Measurements from ENCODE around the gene TUBB4B.
A peak's percentile ranks its signal among the peaks of the same experiment; 100 is the strongest.

TUBB4B gene

DNA sequence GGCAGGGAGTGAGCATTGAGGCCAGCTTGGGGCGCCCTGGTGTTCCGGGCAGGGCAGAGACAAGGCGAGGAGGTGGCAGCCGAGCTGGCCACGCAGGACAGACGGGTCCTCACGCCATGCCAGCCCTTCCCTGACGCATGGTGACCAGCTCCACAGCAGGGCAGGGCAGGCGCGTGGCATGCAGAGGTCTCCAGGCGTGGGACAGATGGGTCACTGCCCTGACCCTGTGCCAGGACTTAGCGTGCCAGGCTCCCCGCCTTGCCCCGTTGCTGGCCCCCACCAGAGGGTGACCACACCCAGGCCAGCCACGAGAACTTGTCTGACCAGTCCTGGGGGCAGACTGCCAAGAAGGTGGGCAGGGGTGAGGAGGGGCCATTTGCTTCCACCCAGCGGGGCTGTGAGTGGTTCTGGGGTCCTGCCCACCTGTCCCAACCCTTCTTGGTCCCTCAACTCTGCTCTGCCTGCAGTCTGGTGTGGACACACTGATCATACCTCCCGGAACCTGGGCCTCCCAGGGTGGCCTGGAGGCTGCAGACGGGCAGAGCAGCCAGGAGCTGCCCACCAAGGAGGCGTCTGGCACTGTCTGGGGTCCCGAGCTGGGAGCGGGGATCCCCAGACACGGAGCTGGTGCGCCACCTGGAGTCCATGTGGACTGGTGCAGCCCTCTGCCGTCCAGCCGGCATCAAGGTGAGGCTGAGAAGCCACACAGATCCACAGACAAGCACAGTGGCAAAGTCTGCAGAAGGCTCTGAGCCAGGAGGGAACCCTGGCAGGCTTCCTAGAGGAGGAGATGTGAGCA, 13.8 kb upstream of the TUBB4B start, which contains the start of gene RNF224:
RNF224 (plus strand) TSS at position 449 of the 799 bp plus-strand sequence. CDS start 834 bp downstream, outside the sequence.
- H3K4me3 ChIP-seq (ENCODE audit: low read depth, low read length): no peak within 1 kb of the TSS
- H3K4me1 ChIP-seq (ENCODE audit: control insufficient read depth, insufficient read depth, low read length, unreplicated experiment): peaks cover 29% of the 10 kb centered on the region
- no peaks in the 10 kb centered on the region for H3K79me2 ChIP-seq (ENCODE audit: control insufficient read depth, insufficient read depth, low read length, unreplicated experiment)
- no peak within 1 kb of the TSS for H3K27ac ChIP-seq (ENCODE audit: low read depth, low read length)
- no peaks in the 10 kb centered on the region for H3K36me3 ChIP-seq (ENCODE audit: insufficient read depth, low read length)
- no peaks in the 10 kb centered on the region for H3K27me3 ChIP-seq (ENCODE audit: insufficient read depth, low read length)
- peak within 1 kb of the TSS; percentile 7 for H2AFZ ChIP-seq (ENCODE audit: low read length, unreplicated experiment)

DNA sequence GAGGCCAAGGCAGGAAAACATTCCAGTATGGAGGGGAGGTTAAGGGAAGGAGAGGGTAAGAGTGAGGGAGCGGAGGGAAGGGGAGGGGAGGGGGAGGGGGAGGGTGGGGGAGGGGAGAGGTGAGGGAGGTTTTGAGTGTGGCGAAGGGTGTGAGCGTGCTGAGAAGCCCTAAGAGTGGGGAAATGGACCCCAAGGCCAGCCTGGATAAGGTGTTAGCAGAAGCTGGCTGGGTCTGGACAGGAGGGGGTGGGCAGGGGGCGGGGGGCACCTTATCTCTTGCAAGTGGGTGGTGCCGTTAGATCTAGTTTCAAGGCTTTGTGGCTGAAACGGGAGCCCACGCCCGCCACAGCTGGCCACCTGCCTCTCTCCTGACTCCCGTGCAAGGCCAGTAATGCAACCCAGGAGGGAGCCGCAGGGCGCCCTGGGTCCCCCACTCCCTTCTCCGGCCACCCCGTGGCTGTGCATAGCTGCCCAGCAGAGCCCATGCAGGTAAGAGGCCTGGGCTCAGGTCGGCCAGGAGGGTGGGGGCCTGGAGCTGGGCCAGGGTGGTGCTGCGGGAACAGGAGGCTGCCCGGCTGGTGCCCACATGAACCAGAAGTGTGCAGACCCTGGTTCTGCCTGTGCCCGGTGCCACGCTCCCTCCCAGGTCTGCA, 13.1 kb upstream of the TUBB4B start:
- H3K4me1 ChIP-seq (ENCODE audit: control insufficient read depth, insufficient read depth, low read length, unreplicated experiment): peaks cover 21% of the 10 kb centered on the region
- no peaks in the 10 kb centered on the region for H3K36me3 ChIP-seq (ENCODE audit: insufficient read depth, low read length)
- H3K27ac ChIP-seq (ENCODE audit: low read depth, low read length): no peak overlapping the region
- H3K4me3 ChIP-seq (ENCODE audit: low read depth, low read length): no peak overlapping the region
- no peaks in the 10 kb centered on the region for H3K27me3 ChIP-seq (ENCODE audit: insufficient read depth, low read length)
- H3K79me2 ChIP-seq (ENCODE audit: control insufficient read depth, insufficient read depth, low read length, unreplicated experiment): no peaks in the 10 kb centered on the region
- H2AFZ ChIP-seq (ENCODE audit: low read length, unreplicated experiment): no peak overlapping the region

GRCh38 chr9:137228506-137228967, 12.6 kb upstream of the TUBB4B start:
- H3K27me3 ChIP-seq (ENCODE audit: insufficient read depth, low read length): no peaks in the 10 kb centered on the region
- H3K27ac ChIP-seq (ENCODE audit: low read depth, low read length): no peak overlapping the region
- no peak overlapping the region for H3K4me3 ChIP-seq (ENCODE audit: low read depth, low read length)

DNA sequence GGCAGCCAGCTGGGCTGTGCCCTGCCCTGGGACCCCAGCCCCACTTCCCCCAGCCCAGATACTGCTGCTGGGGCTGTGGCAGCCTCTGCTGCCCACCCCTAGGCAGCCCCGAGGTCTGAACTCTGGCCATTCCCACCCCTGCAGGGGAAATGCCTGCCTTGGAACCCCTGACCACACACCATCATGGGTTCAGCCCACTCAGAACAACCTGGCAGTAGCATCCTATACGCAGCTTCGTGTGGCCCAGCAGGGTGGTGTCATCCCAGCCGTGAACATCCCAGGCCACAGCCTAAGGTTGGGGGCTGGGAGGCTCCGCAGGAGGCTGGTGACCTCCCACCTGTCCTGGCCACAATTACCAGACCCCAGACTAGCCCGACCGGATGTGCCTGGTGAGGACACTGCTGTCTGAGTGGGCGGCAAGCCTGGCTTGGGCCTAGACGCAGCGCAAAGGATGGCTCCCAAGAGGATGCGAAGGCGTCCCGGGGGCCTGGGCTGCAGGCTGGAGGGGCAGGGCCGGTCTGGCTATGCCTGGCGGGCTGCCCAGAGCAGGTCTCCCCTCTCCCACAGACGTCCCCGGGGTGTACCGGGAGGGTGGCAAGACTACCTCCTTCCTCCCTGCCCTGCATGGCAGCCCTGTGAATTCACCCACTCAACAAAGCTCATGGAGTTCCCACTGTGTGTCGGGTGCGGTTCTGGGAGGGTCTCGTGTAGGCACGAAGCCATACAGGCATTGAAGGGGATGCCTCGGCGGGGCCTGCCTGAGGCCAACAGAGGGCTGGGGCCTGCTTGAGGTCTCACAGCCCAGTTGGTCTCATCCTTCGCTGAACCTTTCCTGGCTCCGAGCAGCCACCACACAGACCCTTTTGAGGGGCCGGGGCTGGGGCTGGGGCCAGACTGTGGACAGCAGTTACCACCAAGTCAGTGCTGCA, 11.9 kb upstream of the TUBB4B start:
- no peak overlapping the region for H3K27ac ChIP-seq (ENCODE audit: low read depth, low read length)
- peaks cover 18% of the 10 kb centered on the region for H3K4me1 ChIP-seq (ENCODE audit: control insufficient read depth, insufficient read depth, low read length, unreplicated experiment)
- H2AFZ ChIP-seq (ENCODE audit: low read length, unreplicated experiment): no peak overlapping the region
- no peaks in the 10 kb centered on the region for H3K79me2 ChIP-seq (ENCODE audit: control insufficient read depth, insufficient read depth, low read length, unreplicated experiment)
- no peaks in the 10 kb centered on the region for H3K36me3 ChIP-seq (ENCODE audit: insufficient read depth, low read length)
- no peaks in the 10 kb centered on the region for H3K27me3 ChIP-seq (ENCODE audit: insufficient read depth, low read length)
- H3K4me3 ChIP-seq (ENCODE audit: low read depth, low read length): no peak overlapping the region

More at GRCh38 chr9:137228506-137228967, 12.6 kb upstream of the TUBB4B start:
- Histone ChIP-seq H2AFZ (ENCODE audit: low read length, unreplicated experiment) (no peak overlapping the region), H3K4me1 (ENCODE audit: control insufficient read depth, insufficient read depth, low read length, unreplicated experiment) (peaks cover 20% of the 10 kb centered on the region), H3K36me3 (ENCODE audit: insufficient read depth, low read length) (no peaks in the 10 kb centered on the region), H3K79me2 (ENCODE audit: control insufficient read depth, insufficient read depth, low read length, unreplicated experiment) (no peaks in the 10 kb centered on the region)

- Histone ChIP-seq H3K4me3 (ENCODE audit: low read depth, low read length) (no peak overlapping the region), H3K4me1 (ENCODE audit: control insufficient read depth, insufficient read depth, low read length, unreplicated experiment) (peaks cover 11% of the 10 kb centered on the region), H2AFZ (ENCODE audit: low read length, unreplicated experiment) (no peak overlapping the region), H3K27me3 (ENCODE audit: insufficient read depth, low read length) (no peaks in the 10 kb centered on the region), H3K27ac (ENCODE audit: low read depth, low read length) (no peak overlapping the region), H3K36me3 (ENCODE audit: insufficient read depth, low read length) (no peaks in the 10 kb centered on the region), H3K79me2 (ENCODE audit: control insufficient read depth, insufficient read depth, low read length, unreplicated experiment) (no peaks in the 10 kb centered on the region)
Measured at GRCh38 chr9:137229903-137230704, 11.0 kb upstream of the TUBB4B start.

DNA sequence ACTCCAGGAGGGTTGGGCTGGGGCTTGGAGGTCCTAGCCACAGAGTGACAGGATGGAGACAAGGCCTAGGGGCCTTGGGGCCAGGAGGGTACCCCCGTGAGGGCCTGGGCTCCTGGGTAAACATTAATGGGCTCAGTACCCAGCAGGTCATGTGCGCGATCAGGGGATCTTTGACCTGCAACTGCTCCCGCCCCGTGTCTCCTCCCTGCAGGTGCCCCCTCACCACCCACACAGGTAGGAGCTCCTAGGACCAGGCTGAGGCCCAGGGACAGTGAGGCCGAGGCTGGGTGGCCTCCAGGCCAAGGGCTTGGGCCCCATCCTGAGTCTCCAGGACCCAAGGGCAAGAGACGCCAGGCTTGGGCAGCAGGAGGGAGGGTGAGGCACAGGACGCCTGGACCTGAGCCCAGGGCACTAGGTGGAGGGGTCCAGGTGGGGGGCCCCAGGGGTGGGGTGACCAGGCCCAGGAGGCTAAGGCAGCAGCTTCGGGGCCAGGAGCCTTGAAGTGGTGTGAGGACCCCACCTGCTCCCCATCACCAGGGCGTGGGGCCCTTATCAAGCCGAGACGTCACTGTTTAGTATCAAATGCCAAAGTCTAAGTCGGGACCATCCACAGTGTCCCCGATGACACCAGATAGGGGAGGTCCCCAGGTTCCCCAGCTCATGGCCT, 10.2 kb upstream of the TUBB4B start, which contains the start of gene SLC34A3:
SLC34A3 (plus strand) TSS at position 197 of the 667 bp plus-strand sequence. CDS start 802 bp downstream, outside the sequence.
- H3K4me1 ChIP-seq (ENCODE audit: control insufficient read depth, insufficient read depth, low read length, unreplicated experiment): peaks cover 8% of the 10 kb centered on the region
- H3K79me2 ChIP-seq (ENCODE audit: control insufficient read depth, insufficient read depth, low read length, unreplicated experiment): no peaks in the 10 kb centered on the region
- no peaks in the 10 kb centered on the region for H3K36me3 ChIP-seq (ENCODE audit: insufficient read depth, low read length)
- no peak within 1 kb of the TSS for H2AFZ ChIP-seq (ENCODE audit: low read length, unreplicated experiment)
- no peak within 1 kb of the TSS for H3K4me3 ChIP-seq (ENCODE audit: low read depth, low read length)
- H3K27ac ChIP-seq (ENCODE audit: low read depth, low read length): no peak within 1 kb of the TSS
- no peaks in the 10 kb centered on the region for H3K27me3 ChIP-seq (ENCODE audit: insufficient read depth, low read length)

DNA sequence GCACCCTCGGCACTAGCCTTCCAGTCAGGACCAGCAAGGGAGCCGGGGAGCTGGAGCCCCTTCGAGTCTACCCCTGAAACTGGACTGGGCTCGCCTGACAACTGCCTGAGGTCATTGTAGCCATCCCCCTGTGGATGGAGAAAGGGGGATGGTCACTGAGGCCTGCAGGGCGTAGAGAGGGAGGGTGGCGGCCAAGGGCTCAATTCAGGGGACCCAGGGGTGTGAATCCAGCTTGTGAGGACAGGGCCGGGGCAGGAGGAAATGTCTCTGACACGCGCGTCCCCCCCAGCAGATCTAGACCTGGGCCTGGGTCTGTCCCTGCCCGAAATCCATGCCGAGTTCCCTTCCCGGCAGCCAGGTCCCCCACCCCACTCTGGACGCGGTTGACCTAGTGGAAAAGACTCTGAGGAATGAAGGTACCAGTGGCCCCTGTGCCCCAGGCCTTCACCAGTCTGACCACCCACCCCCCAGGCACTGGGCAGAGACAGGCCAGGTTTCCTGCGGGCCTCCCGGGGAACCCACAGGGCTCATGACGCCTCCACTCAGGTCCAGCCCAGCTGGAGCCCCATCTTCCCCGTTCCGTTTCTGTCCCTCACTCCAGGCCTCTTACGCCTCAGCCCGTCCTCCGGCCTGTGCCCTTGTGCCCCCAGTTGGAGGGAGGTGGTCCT, 9.6 kb upstream of the TUBB4B start:
- Histone ChIP-seq H3K27ac (ENCODE audit: low read depth, low read length) (no peak overlapping the region), H3K79me2 (ENCODE audit: control insufficient read depth, insufficient read depth, low read length, unreplicated experiment) (no peaks in the 10 kb centered on the region)

DNA sequence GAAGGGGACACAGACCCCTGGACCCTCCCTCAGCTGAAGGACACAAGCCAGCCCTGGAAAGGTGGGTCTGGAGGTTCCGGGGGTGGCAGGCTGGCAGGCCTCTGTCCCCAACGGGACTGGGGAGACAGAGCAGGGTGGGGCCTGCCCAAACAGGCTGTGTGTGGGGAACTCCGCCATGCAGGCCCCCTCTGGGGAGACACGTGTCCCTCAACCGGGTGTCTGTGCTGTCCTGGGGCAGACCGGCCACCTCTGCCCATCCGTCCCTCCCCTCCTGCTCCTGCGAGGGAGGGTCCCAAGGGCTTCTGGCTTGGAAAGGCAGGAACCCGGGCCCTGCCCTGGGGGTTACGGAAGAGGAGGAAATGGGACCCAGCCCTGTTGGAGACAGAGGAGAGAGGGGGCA, 9.0 kb upstream of the TUBB4B start:
- Histone ChIP-seq H2AFZ (ENCODE audit: low read length, unreplicated experiment) (no peak overlapping the region), H3K4me1 (ENCODE audit: control insufficient read depth, insufficient read depth, low read length, unreplicated experiment) (peaks cover 8% of the 10 kb centered on the region), H3K4me3 (ENCODE audit: low read depth, low read length) (no peak overlapping the region), H3K36me3 (ENCODE audit: insufficient read depth, low read length) (no peaks in the 10 kb centered on the region), H3K27ac (ENCODE audit: low read depth, low read length) (no peak overlapping the region), H3K27me3 (ENCODE audit: insufficient read depth, low read length) (no peaks in the 10 kb centered on the region), H3K79me2 (ENCODE audit: control insufficient read depth, insufficient read depth, low read length, unreplicated experiment) (no peaks in the 10 kb centered on the region)

More for the DNA sequence above, 9.6 kb upstream of the TUBB4B start:
- H3K4me1 ChIP-seq (ENCODE audit: control insufficient read depth, insufficient read depth, low read length, unreplicated experiment): peaks cover 9% of the 10 kb centered on the region
- no peak overlapping the region for H2AFZ ChIP-seq (ENCODE audit: low read length, unreplicated experiment)
- no peak overlapping the region for H3K4me3 ChIP-seq (ENCODE audit: low read depth, low read length)
- no peaks in the 10 kb centered on the region for H3K36me3 ChIP-seq (ENCODE audit: insufficient read depth, low read length)
- no peaks in the 10 kb centered on the region for H3K27me3 ChIP-seq (ENCODE audit: insufficient read depth, low read length)

GRCh38 chr9:137232510-137232909, 8.6 kb upstream of the TUBB4B start:
- peaks cover 4% of the 10 kb centered on the region for H3K4me1 ChIP-seq (ENCODE audit: control insufficient read depth, insufficient read depth, low read length, unreplicated experiment)
- H3K36me3 ChIP-seq (ENCODE audit: insufficient read depth, low read length): no peaks in the 10 kb centered on the region
- no peak overlapping the region for H2AFZ ChIP-seq (ENCODE audit: low read length, unreplicated experiment)
- H3K27ac ChIP-seq (ENCODE audit: low read depth, low read length): no peak overlapping the region
- no peaks in the 10 kb centered on the region for H3K27me3 ChIP-seq (ENCODE audit: insufficient read depth, low read length)
- no peak overlapping the region for H3K4me3 ChIP-seq (ENCODE audit: low read depth, low read length)
- peaks cover 2% of the 10 kb centered on the region for H3K79me2 ChIP-seq (ENCODE audit: control insufficient read depth, insufficient read depth, low read length, unreplicated experiment)

All from ACC112 (cell line).